ENCODE results near the gene GRXCR1. TPM values are rescaled to one million over a fixed set of nuclear protein-coding genes. Genes with fewer than 3 reads are reported as not detected.

GRXCR1 gene
- total RNA-seq, 1 donor from 2014 or later, result not detected

GRCh38 chr4:42985976-42986375 lies 93.5 kb downstream of the GRXCR1 start:
- H3K27ac Mint-ChIP-seq, result no peak overlapping the region
- H3K4me1 Mint-ChIP-seq (ENCODE audit: low read depth), result no peaks in the 10 kb centered on the region
- H3K9me3 Mint-ChIP-seq (ENCODE audit: low read depth), result peaks cover 14% of the 10 kb centered on the region
- no peak for DNase-seq (ENCODE audit: low spot score, unreplicated experiment)
- H3K36me3 Mint-ChIP-seq (ENCODE audit: insufficient read depth), result peaks cover 2% of the 10 kb centered on the region
- H3K27me3 Mint-ChIP-seq, result no peaks in the 10 kb centered on the region
- TF ChIP-seq CTCF (IDR thresholded peaks at IDR 0.05; ENCODE audit: unreplicated experiment), result no peak
- no peak overlapping the region for H3K4me3 Mint-ChIP-seq (ENCODE audit: low read depth)

- H3K9me3 Mint-ChIP-seq (ENCODE audit: low read depth), result peaks cover 10% of the 10 kb centered on the region
Observed at GRCh38 chr4:42995343-42995944, 102.9 kb downstream of the GRXCR1 start.

GRCh38 chr4:43008793-43009192 lies 116.3 kb downstream of the GRXCR1 start:
- no peaks in the 10 kb centered on the region for H3K36me3 Mint-ChIP-seq (ENCODE audit: insufficient read depth)
- no peaks in the 10 kb centered on the region for H3K27me3 Mint-ChIP-seq
- H3K4me1 Mint-ChIP-seq (ENCODE audit: low read depth), result no peaks in the 10 kb centered on the region
- TF ChIP-seq CTCF (IDR thresholded peaks at IDR 0.05; ENCODE audit: unreplicated experiment), result no peak
- no peak overlapping the region for H3K4me3 Mint-ChIP-seq (ENCODE audit: low read depth)
- no peak for DNase-seq (ENCODE audit: low spot score, unreplicated experiment)
- H3K27ac Mint-ChIP-seq, result no peak overlapping the region
- H3K9me3 Mint-ChIP-seq (ENCODE audit: low read depth), result peaks cover 18% of the 10 kb centered on the region

More at GRCh38 chr4:42995343-42995944, 102.9 kb downstream of the GRXCR1 start:
- no peak overlapping the region for H3K27ac Mint-ChIP-seq
- H3K36me3 Mint-ChIP-seq (ENCODE audit: insufficient read depth), result no peaks in the 10 kb centered on the region
- DNase-seq (ENCODE audit: low spot score, unreplicated experiment), result no peak
- TF ChIP-seq CTCF (IDR thresholded peaks at IDR 0.05; ENCODE audit: unreplicated experiment), result peak; percentile 85
- H3K27me3 Mint-ChIP-seq, result no peaks in the 10 kb centered on the region
- H3K4me3 Mint-ChIP-seq (ENCODE audit: low read depth), result no peak overlapping the region
- H3K4me1 Mint-ChIP-seq (ENCODE audit: low read depth), result peaks cover 9% of the 10 kb centered on the region

GRCh38 chr4:43014256-43014655 lies 121.7 kb downstream of the GRXCR1 start:
- Mint-ChIP-seq H3K27me3 (no peaks in the 10 kb centered on the region), H3K36me3 (ENCODE audit: insufficient read depth) (no peaks in the 10 kb centered on the region), H3K9me3 (ENCODE audit: low read depth) (no peaks in the 10 kb centered on the region), H3K4me1 (ENCODE audit: low read depth) (no peaks in the 10 kb centered on the region), H3K4me3 (ENCODE audit: low read depth) (no peak overlapping the region), H3K27ac (no peak overlapping the region)
- no peak for TF ChIP-seq CTCF (IDR thresholded peaks at IDR 0.05; ENCODE audit: unreplicated experiment)
- no peak for DNase-seq (ENCODE audit: low spot score, unreplicated experiment)

GRCh38 chr4:43041632-43042031 lies 149.1 kb downstream of the GRXCR1 start:
- Mint-ChIP-seq H3K36me3 (ENCODE audit: insufficient read depth) (no peaks in the 10 kb centered on the region), H3K9me3 (ENCODE audit: low read depth) (no peaks in the 10 kb centered on the region), H3K4me3 (ENCODE audit: low read depth) (no peak overlapping the region), H3K27me3 (no peaks in the 10 kb centered on the region), H3K27ac (no peak overlapping the region), H3K4me1 (ENCODE audit: low read depth) (peaks cover 7% of the 10 kb centered on the region)
- no peak for TF ChIP-seq CTCF (IDR thresholded peaks at IDR 0.05; ENCODE audit: unreplicated experiment)
- DNase-seq (ENCODE audit: low spot score, unreplicated experiment), result no peak
